GM20431 (cell line): Measurements from ENCODE around the gene FSIP1.

ENCODE experiments used
- in situ Hi-C: fragments of 300-500 bp; cut with MseI, MboI; formaldehyde crosslinking; loops from one replicate; pipeline ENCODE4 v1.15.0; 2020; ENCODE audit warnings: low sequenced_read_pairs; ENCODE audit not compliant: unreplicated experiment

FSIP1 gene

DNA sequence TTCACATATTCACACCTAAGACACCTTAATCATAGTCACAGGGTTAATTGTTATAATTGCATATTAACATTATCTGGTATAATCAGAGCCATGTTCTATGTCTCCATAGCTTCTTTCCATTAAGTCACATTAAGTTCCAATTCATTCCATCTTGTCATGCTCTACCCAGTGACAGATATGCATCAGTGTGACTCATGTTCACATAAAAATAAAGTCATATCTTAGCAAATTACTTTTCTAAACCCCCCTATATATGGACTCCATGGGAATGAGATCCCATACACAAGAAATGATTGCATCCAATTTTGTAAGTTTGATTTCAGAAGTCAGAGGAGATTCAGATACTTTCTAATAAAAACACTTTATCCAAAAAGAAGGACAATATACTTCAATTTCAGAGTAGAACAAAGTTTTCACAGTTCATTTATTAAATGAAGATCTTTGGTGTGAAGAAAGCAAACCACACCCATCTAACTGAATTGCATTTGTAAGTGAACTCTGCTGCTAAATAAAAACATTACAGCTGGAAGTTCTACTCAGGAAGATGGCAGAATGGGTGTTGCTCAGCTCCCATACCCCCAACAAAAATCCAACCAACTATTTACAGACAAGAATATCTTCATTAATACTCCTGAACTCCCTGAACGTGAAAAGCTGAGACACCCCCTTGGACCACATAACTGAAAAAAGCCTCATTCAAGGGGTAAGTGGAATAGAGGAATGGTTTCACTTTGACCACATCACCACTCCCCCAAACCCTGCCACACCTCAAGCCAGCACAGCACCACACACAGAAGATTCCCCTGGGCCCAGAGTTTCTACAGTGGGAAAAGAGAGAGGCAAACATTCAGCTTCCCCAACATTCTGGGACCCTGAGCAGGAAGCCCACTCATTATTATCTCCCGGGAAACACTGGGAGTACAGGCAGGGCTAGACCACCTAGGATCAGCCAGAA, 174.2 kb downstream of the FSIP1 start:
- in situ Hi-C loops: no loop called here

GRCh38 chr15:39605146-39605545, 177.5 kb downstream of the FSIP1 start:
- in situ Hi-C loops: no loop called here

DNA sequence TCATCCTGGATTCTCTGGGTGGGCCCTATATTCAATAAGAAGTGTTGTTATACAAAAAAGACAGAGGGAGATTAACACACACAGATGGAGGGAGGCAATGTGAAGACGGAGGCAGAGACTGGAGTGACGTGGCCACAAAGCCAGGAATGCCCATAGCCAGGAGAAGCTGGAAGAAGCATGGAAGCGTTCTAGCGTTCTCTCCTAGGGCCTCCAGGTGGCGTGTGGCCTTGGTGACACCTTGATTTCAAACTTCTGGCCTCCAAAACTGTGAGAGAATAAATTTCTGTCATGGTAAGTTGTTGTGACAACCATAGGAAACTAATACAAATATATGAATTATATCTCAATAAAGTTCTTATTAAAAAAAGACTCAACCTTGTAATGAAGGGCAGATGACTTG, 180.5 kb downstream of the FSIP1 start:
- in situ Hi-C loops: no loop called here

GRCh38 chr15:39599871-39600270, 182.8 kb downstream of the FSIP1 start:
- in situ Hi-C loops: loop anchor here (25.0 kb wide), 3 partner anchors 288 to 888 kb away; no protein-coding TSS in a partner anchor

GRCh38 chr15:39598958-39599845, 183.4 kb downstream of the FSIP1 start:
- in situ Hi-C loops: loop anchor here (25.0 kb wide), 3 partner anchors 287 to 887 kb away; no protein-coding TSS in a partner anchor

GRCh38 chr15:39598186-39598850, 184.3 kb downstream of the FSIP1 start:
- in situ Hi-C loops: loop anchor here (25.0 kb wide), 3 partner anchors 286 to 886 kb away; no protein-coding TSS in a partner anchor

DNA sequence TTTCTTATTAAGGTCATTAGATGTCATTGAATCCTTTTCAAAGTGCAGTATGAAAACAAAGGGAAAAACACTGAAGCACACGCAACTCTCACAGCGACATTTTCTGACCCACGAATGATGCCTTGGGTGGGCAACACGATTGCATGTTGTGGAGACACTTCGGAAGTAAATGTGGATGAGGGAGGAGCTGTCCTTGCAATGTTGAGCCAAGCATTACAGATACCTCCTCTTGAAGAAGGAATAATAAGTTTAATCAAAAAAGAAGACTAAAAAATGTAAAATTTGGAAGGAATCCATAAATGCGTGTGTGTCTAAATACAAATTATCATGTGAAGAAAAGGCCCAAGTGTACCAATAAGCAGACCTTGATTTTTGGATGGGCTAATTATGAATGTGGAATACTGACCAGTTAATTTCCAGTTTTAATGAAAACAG, 184.9 kb downstream of the FSIP1 start:
- in situ Hi-C loops: loop anchor here (25.0 kb wide), 3 partner anchors 285 to 885 kb away; no protein-coding TSS in a partner anchor

DNA sequence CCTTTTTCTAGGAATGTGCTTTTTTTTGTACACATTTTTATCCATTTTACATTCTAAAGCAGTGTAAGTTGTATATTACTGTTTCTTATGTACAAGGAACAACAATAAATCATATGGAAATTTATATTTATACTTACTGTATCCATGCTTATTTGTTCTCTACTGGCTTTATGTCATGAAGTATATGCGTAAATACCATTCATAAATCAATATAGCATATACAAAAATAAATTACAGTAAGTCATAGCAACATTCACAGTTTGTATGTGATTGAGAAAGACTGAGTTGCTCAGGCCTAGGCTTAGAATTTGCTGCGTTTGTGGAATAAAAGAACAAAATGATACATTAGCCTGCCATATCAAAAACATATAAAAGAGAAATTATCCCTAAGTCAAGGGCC, 185.3 kb downstream of the FSIP1 start:
- in situ Hi-C loops: loop anchor here (25.0 kb wide), 3 partner anchors 285 to 885 kb away; no protein-coding TSS in a partner anchor

DNA sequence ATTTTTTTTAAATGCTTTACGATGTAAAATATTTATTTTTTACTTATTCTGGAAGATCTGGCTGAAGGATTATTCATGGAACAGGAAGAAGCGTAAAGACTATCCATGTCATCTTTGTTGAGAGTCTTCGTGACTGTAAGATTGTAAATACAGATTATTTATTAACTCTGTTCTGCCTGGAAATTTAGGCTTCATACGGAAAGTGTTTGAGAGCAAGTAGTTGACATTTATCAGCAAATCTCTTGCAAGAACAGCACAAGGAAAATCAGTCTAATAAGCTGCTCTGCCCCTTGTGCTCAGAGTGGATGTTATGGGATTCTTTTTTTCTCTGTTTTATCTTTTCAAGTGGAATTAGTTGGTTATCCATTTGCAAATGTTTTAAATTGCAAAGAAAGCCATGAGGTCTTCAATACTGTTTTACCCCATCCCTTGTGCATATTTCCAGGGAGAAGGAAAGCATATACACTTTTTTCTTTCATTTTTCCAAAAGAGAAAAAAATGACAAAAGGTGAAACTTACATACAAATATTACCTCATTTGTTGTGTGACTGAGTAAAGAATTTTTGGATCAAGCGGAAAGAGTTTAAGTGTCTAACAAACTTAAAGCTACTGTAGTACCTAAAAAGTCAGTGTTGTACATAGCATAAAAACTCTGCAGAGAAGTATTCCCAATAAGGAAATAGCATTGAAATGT, 186.1 kb downstream of the FSIP1 start:
- in situ Hi-C loops: loop anchor here (25.0 kb wide), 3 partner anchors 284 to 884 kb away; no protein-coding TSS in a partner anchor

- in situ Hi-C loops: loop anchor here (25.0 kb wide), 3 partner anchors 283 to 883 kb away; no protein-coding TSS in a partner anchor
These were observed 187.1 kb downstream of the FSIP1 start for GRCh38 chr15:39595338-39596221.

- in situ Hi-C loops: loop anchor here (25.0 kb wide), 3 partner anchors 282 to 882 kb away; no protein-coding TSS in a partner anchor
These were observed 187.9 kb downstream of the FSIP1 start for GRCh38 chr15:39594446-39595337.

DNA sequence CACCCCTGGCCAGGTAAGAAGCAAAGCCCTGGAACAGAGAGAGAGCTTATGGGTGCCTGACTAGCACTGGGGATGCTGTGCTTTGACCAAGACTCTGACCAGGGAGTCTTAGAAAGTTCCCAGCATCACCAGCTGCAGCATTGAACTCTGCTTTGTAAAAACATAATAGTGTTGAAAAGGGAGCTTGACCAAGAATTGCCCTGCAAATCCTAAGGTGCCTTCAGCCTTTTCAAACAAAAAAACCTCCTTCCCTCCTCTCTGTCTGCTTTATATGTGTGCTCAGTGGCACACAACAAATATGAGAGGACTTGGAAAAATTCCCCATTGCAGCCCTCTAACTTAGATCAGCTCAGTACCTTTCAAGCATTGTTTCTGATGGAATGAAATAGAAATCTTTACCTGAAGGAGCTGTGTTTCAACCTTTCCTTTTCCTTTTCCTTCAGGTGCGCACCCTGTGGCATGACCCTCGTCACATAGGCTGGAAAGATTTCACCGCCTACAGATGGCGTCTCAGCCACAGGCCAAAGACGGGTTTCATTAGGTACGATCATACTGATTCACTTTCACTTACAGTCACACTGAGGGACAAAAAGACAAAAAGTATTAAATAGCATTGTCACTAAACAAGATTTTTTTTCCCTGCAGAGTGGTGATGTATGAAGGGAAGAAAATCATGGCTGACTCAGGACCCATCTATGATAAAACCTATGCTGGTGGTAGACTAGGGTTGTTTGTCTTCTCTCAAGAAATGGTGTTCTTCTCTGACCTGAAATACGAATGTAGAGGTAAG, 188.8 kb downstream of the FSIP1 start:
- in situ Hi-C loops: loop anchor here (25.0 kb wide), 3 partner anchors 282 to 882 kb away; no protein-coding TSS in a partner anchor

DNA sequence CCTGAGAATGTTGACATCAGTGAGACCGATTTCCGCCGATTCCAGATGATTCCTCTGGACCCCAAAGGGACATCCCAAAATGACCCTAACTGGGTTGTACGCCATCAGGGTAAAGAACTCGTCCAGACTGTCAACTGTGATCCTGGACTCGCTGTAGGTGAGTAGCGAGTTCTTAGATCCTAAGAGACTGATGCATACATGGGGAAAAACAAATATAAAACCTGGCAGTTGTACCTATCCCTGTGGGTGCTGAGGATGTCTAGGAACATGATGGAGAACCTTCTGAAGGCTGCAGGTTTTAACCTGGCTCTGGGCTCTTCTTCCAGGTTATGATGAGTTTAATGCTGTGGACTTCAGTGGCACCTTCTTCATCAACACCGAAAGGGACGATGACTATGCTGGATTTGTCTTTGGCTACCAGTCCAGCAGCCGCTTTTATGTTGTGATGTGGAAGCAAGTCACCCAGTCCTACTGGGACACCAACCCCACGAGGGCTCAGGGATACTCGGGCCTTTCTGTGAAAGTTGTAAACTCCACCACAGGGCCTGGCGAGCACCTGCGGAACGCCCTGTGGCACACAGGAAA, 189.5 kb downstream of the FSIP1 start:
- in situ Hi-C loops: loop anchor here (25.0 kb wide), 3 partner anchors 281 to 881 kb away; no protein-coding TSS in a partner anchor

DNA sequence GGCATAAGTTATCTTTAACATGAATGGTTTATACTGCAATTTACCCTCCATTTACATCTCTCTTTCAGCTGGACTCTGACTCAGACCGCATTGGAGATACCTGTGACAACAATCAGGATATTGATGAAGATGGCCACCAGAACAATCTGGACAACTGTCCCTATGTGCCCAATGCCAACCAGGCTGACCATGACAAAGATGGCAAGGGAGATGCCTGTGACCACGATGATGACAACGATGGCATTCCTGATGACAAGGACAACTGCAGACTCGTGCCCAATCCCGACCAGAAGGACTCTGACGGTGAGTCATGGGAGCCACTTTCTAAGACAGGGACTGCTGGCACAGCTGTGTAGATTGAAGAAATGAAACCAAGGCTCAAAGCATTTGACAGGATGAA, 190.1 kb downstream of the FSIP1 start:
- in situ Hi-C loops: loop anchor here (25.0 kb wide), 3 partner anchors 280 to 880 kb away; no protein-coding TSS in a partner anchor

DNA sequence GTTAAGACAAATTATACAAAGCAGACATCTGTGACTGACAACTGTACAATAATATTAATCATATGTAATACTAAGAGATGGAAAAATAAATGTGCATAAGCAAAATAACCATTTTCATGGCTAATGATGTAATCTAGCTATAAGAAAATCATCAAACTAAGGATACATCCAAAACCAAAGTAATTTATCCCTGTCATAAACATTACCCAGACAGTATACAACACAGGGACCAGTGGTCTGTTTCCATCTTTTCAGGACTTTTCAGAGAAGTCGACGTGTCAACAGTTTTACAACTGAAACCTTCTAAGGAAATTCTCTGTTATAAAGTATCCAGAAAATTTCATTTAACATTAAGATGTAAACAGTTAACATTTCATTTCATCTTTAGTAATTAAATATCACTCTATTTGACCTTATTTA, 190.7 kb downstream of the FSIP1 start:
- in situ Hi-C loops: loop anchor here (25.0 kb wide), 3 partner anchors 280 to 880 kb away; no protein-coding TSS in a partner anchor
